KBM-7 (cell line): Measurements from ENCODE around the gene SENP5.
A peak's percentile ranks its signal among the peaks of the same experiment; 100 is the strongest.

Experiments used
- DNase-seq: peaks from one replicate; pipeline ENCODE4 v3.0.0-alpha.2; 2015
- in situ Hi-C: fragments of 300-500 bp; cut with MboI; formaldehyde crosslinking; loops from 2 replicates; pipeline ENCODE4 v1.14.3; 2020; ENCODE audit warnings: low sequenced_read_pairs, low pct_unique_long_range_greater_than_20kb, mixed read lengths

The SENP5 gene

GRCh38 chr3:196965112-196965803 lies 97.5 kb downstream of the SENP5 start:
- in situ Hi-C loops: no loop called here
- no peak for DNase-seq

DNA sequence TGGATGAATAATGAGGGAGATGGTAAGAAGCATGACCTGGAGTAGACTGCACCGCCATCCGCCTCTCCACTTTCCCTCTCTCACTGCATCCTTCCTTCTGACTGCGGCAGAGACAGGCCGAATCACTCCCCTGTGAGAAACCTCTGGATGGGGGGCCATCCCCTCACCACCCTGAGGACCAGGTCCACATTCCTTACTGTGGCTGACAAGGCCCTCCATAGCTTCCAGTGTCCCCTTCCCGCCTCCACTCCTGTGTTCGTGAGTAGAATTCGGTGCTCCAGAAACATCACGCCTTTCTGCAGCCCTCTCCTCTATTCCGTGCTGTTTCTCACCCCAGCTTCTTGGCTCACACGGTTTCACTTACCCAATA lies 98.1 kb downstream of the SENP5 start:
- in situ Hi-C loops: no loop called here
- DNase-seq: no peak

- no peak for DNase-seq
- in situ Hi-C loops: no loop called here
Measured at GRCh38 chr3:196966526-196967401, 99.0 kb downstream of the SENP5 start.

GRCh38 chr3:196967412-196968232 lies 99.9 kb downstream of the SENP5 start:
- no peak for DNase-seq
- in situ Hi-C loops: no loop called here

GRCh38 chr3:196968233-196969133 lies 100.8 kb downstream of the SENP5 start, which contains the start of gene PIGZ:
Gene PIGZ, minus strand, starts transcription at chr3:196968833. Its CDS starts 16,802 bp downstream, at chr3:196952031.
- in situ Hi-C loops: no loop called here
- DNase-seq: peak; percentile 31

GRCh38 chr3:196969134-196969659 lies 101.5 kb downstream of the SENP5 start:
- in situ Hi-C loops: no loop called here
- peak; percentile 64 for DNase-seq

GRCh38 chr3:196969660-196970546 lies 102.2 kb downstream of the SENP5 start:
- peak; percentile 65 for DNase-seq
- in situ Hi-C loops: no loop called here

DNA sequence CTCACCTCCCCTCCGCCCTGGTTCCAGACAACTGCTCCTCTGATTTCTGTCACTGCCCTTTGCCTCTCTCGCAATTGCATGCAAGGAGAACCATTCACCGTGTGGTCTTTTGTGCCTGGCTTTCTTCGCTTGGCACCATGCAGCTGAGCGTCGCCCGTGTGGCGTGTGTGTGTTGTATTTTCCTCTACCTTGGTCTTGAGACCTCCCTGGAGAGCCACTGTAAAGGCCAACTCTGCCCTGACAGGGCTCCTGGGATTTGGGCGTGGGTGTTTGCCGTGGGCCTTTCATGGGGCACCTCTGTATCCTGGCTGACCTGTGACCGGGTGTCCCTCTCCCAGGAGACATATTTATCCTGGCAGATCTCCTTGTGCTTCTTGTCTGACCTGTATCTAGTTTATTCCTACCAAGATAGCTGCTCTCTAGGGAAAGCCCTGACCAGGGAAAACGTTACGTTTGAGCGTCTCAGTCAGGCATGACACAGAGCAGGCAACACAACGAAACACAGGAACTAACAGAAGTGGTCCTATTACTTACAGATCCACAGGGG lies 102.9 kb downstream of the SENP5 start:
- DNase-seq: no peak
- in situ Hi-C loops: no loop called here

- in situ Hi-C loops: no loop called here
- DNase-seq: no peak
Measured at GRCh38 chr3:196971094-196971698, 103.5 kb downstream of the SENP5 start.

GRCh38 chr3:196974661-196975060 lies 106.9 kb downstream of the SENP5 start:
- in situ Hi-C loops: loop anchor here (25.0 kb wide), 2 partner anchors 213 to 538 kb away; no protein-coding TSS in a partner anchor

DNA sequence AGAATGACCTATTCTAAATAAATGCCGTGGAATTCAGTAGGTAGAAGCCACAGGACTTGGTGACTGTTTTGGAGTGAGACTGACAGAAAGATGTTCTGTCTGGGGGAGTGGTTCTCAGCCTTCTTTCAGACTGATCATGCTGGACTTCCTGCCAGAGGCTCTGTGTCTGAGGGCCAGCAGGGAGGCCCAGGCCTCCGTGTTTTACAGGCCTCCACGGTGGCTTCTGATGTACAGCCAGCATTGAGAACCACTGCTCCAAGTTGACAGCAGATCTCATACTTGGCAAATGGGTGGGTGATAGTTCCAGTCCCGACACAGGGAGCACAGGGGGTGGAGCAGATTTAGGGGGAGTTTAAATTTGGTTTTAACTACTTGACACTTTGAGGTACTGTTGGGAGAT lies 107.6 kb downstream of the SENP5 start:
- in situ Hi-C loops: loop anchor here (25.0 kb wide), 2 partner anchors 212 to 537 kb away; no protein-coding TSS in a partner anchor
- DNase-seq: no peak

More at GRCh38 chr3:196974661-196975060, 106.9 kb downstream of the SENP5 start:
- DNase-seq: no peak

DNA sequence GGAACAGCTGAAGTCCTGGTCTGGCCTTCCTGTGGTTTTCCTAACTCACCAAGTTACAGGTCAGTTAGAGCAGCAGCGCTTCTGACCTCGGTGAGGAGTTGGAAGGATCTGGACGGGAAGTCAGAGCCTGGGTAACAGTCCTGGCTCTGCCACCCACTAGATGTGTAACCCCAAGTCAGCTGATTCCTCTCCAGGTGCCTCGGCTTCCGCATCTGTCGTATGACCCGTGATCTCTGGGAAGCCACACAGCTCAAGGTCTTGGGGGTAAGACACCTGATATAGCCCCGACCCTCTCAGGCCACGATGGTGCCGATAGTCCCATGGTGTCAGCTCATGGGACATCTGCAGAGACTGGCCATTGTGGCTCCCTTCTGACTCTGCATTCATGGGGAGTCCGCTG lies 109.2 kb downstream of the SENP5 start:
- in situ Hi-C loops: loop anchor here (25.0 kb wide), 2 partner anchors 210 to 535 kb away; no protein-coding TSS in a partner anchor

DNA sequence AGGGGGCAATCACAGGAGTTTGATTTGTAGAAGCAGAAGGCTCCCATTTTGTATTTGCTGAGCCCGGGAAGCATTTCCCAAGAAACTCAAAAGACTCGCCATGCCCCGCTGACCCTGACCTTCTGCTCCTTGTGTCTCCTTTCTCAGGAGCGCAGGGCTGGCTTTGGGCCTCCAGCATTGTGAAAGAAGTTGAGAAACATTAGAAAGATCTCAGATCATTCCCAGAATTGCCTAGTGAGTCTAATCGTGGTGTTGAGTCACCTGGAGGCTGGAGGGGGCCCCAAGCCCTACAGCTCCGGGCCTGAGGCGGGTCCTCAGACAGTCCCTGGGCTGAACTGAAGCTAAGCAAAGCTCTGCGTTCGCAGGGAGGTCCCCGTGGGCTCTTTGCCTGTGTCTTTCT lies 111.8 kb downstream of the SENP5 start:
- in situ Hi-C loops: loop anchor here (25.0 kb wide), 2 partner anchors 208 to 533 kb away; no protein-coding TSS in a partner anchor
- DNase-seq: no peak

More for the DNA sequence above, 109.2 kb downstream of the SENP5 start:
- no peak for DNase-seq

DNA sequence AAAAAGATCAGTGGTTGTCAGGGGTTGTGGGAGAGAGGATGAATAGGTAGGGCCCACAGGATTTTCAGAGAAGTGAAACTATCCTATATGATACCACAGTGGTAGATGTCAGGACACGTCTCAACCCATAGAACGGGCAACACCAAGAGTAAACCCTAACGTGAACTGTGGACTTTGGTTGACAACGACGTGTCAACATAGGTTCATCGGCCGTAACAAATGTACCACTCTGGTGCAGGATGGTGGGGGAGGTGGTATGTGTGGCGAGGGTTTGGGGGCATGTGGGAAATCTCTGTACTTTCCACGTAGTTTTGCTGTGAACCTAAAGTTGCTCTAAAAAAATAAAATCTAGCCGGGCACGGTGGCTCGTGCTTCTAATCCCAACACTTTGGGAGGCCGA lies 113.9 kb downstream of the SENP5 start:
- in situ Hi-C loops: loop anchor here (25.0 kb wide), 2 partner anchors 206 to 531 kb away; no protein-coding TSS in a partner anchor
- DNase-seq: no peak

- no peak for DNase-seq
- in situ Hi-C loops: loop anchor here (25.0 kb wide), 2 partner anchors 204 to 529 kb away; no protein-coding TSS in a partner anchor
Measured at GRCh38 chr3:196983186-196983585, 115.5 kb downstream of the SENP5 start.
